Activated CD4-positive, alpha-beta T cell treated with anti-CD3 and anti-CD28 coated beads, Interleukin-2, amount 10 ng/mL, durations not matched to agents 7 days and 5 days (primary cell): Measurements from ENCODE around the gene TMEM170B. TPM values are rescaled to one million over a fixed set of nuclear protein-coding genes. Genes with fewer than 3 reads are reported as not detected.
"Not testable (repeated sequence)": the region's sequence is repeated elsewhere in the genome, so short reads cannot be mapped to it uniquely, and the experiment has no call there.

Experiments used
- CTCF ChIA-PET: fragments of 350-600 bp; sonication (Branson Sonifier 250); formaldehyde crosslinking; loops from one replicate; lab custom pipeline; 2021; ENCODE audit warnings: antibody characterized with exemption; lab: Charles Lee
- POLR2A ChIA-PET: fragments of 350-600 bp; sonication (Branson Sonifier 250); formaldehyde crosslinking; loops from one replicate; lab custom pipeline; 2021; ENCODE audit warnings: antibody characterized with exemption; lab: Charles Lee
- DNase-seq: peaks from one replicate; pipeline ENCODE4 v3.0.0-alpha.2; 2020
- H3K27ac Mint-ChIP-seq: one replicate; pipeline ENCODE4 v1.8.0; 2021; ENCODE audit warnings: mild to moderate bottlenecking, moderate library complexity, mixed read lengths
- H3K27me3 Mint-ChIP-seq: one replicate; pipeline ENCODE4 v1.8.0; 2021; ENCODE audit warnings: mixed read lengths
- H3K36me3 Mint-ChIP-seq: one replicate; pipeline ENCODE4 v1.8.0; 2021; ENCODE audit warnings: low read depth, mixed read lengths
- H3K4me1 Mint-ChIP-seq: one replicate; pipeline ENCODE4 v1.8.0; 2021; ENCODE audit warnings: mixed read lengths
- H3K4me3 Mint-ChIP-seq: one replicate; pipeline ENCODE4 v1.8.0; 2021; ENCODE audit warnings: mild to moderate bottlenecking, moderate library complexity, mixed read lengths
- H3K9me3 Mint-ChIP-seq: one replicate; pipeline ENCODE4 v1.8.0; 2021; ENCODE audit warnings: mixed read lengths
- total RNA-seq, 2 experiments: library from RNA; stranded (reverse); gene quantifications; one replicate each; pipeline ENCODE4 v1.2.3, GENCODE V29; 2021

TMEM170B gene
- total RNA-seq, 2 experiments from 2014 or later: 0.81 to 0.82 TPM

- peak; percentile 21 for DNase-seq
- no peaks in the 10 kb centered on the region for H3K9me3 Mint-ChIP-seq
- H3K4me3 Mint-ChIP-seq: peak overlapping the region; percentile 76
- H3K36me3 Mint-ChIP-seq: no peaks in the 10 kb centered on the region
- ChIA-PET CTCF (interaction anchor here (0.6 to 1.4 kb wide), 2 partner anchors 23 to 42 kb away, joined by 3 to 4 read pairs; no protein-coding TSS in a partner anchor), POLR2A (no interaction called here)
- H3K27ac Mint-ChIP-seq: peak overlapping the region; percentile 56
- peaks cover 14% of the 10 kb centered on the region for H3K4me1 Mint-ChIP-seq
- H3K27me3 Mint-ChIP-seq: peaks cover 32% of the 10 kb centered on the region
Measured at GRCh38 chr6:11538052-11538818, 686 bp downstream of the TMEM170B start.

- Mint-ChIP-seq H3K27ac (no peak overlapping the region), H3K36me3 (no peaks in the 10 kb centered on the region), H3K9me3 (no peaks in the 10 kb centered on the region), H3K4me3 (peak overlapping the region; percentile 76), H3K4me1 (peaks cover 14% of the 10 kb centered on the region), H3K27me3 (peaks cover 31% of the 10 kb centered on the region)
- POLR2A ChIA-PET: no interaction called here
- CTCF ChIA-PET: interaction anchor here (1.4 kb wide), 1 partner anchor 22 kb away, joined by 4 read pairs; no protein-coding TSS in a partner anchor
- DNase-seq: no peak
Measured at GRCh38 chr6:11538819-11539468, 1.4 kb downstream of the TMEM170B start.

- H3K4me3 Mint-ChIP-seq: no peak overlapping the region
Measured at GRCh38 chr6:11542863-11543262, 5.3 kb downstream of the TMEM170B start.

GRCh38 chr6:11543919-11544518 is 6.5 kb downstream of the TMEM170B start:
- Mint-ChIP-seq H3K36me3 (no peaks in the 10 kb centered on the region), H3K27ac (no peak overlapping the region), H3K4me3 (no peak overlapping the region), H3K4me1 (no peaks in the 10 kb centered on the region), H3K27me3 (peaks cover 11% of the 10 kb centered on the region), H3K9me3 (no peaks in the 10 kb centered on the region)
- no peak for DNase-seq
- CTCF ChIA-PET: interaction anchor here (0.7 kb wide), 1 partner anchor 400 kb away, joined by 3 read pairs; no protein-coding TSS in a partner anchor
- POLR2A ChIA-PET: no interaction called here

More at GRCh38 chr6:11542863-11543262, 5.3 kb downstream of the TMEM170B start:
- no peaks in the 10 kb centered on the region for H3K36me3 Mint-ChIP-seq
- ChIA-PET POLR2A (no interaction called here), CTCF (no interaction called here)
- no peak overlapping the region for H3K27ac Mint-ChIP-seq
- peaks cover 13% of the 10 kb centered on the region for H3K27me3 Mint-ChIP-seq
- DNase-seq: no peak
- peaks cover 5% of the 10 kb centered on the region for H3K4me1 Mint-ChIP-seq
- H3K9me3 Mint-ChIP-seq: no peaks in the 10 kb centered on the region

GRCh38 chr6:11547846-11548245 is 10.3 kb downstream of the TMEM170B start:
- H3K27me3 Mint-ChIP-seq, POLR2A ChIA-PET, H3K4me3 Mint-ChIP-seq, H3K27ac Mint-ChIP-seq, DNase-seq, H3K36me3 Mint-ChIP-seq, H3K4me1 Mint-ChIP-seq, H3K9me3 Mint-ChIP-seq, CTCF ChIA-PET: not testable (repeated sequence)

- H3K27me3 Mint-ChIP-seq, DNase-seq, H3K4me3 Mint-ChIP-seq, CTCF ChIA-PET, H3K9me3 Mint-ChIP-seq, H3K4me1 Mint-ChIP-seq, POLR2A ChIA-PET, H3K27ac Mint-ChIP-seq, H3K36me3 Mint-ChIP-seq: not testable (repeated sequence)
Measured at GRCh38 chr6:11548578-11548977, 11.0 kb downstream of the TMEM170B start.

GRCh38 chr6:11551053-11551452 is 13.5 kb downstream of the TMEM170B start:
- Mint-ChIP-seq H3K4me3 (no peak overlapping the region), H3K4me1 (no peaks in the 10 kb centered on the region), H3K27me3 (peaks cover 2% of the 10 kb centered on the region), H3K36me3 (no peaks in the 10 kb centered on the region), H3K9me3 (no peaks in the 10 kb centered on the region), H3K27ac (no peak overlapping the region)
- ChIA-PET CTCF (interaction anchor here (1.3 kb wide), 1 partner anchor 9 kb away, joined by 3 read pairs; no protein-coding TSS in a partner anchor), POLR2A (no interaction called here)
- no peak for DNase-seq

GRCh38 chr6:11552442-11552841 is 14.9 kb downstream of the TMEM170B start:
- no peak overlapping the region for H3K27ac Mint-ChIP-seq
- no peaks in the 10 kb centered on the region for H3K4me1 Mint-ChIP-seq
- ChIA-PET POLR2A (interaction anchor here (0.6 kb wide), 1 partner anchor 328 kb away, joined by 6 read pairs; no protein-coding TSS in a partner anchor), CTCF (no interaction called here)
- H3K36me3 Mint-ChIP-seq: no peaks in the 10 kb centered on the region
- H3K9me3 Mint-ChIP-seq: no peaks in the 10 kb centered on the region
- H3K4me3 Mint-ChIP-seq: no peak overlapping the region
- no peak for DNase-seq
- peaks cover 2% of the 10 kb centered on the region for H3K27me3 Mint-ChIP-seq

GRCh38 chr6:11553824-11554223 is 16.3 kb downstream of the TMEM170B start:
- Mint-ChIP-seq H3K36me3 (no peaks in the 10 kb centered on the region), H3K4me1 (no peaks in the 10 kb centered on the region), H3K9me3 (no peaks in the 10 kb centered on the region), H3K4me3 (no peak overlapping the region), H3K27me3 (peaks cover 2% of the 10 kb centered on the region), H3K27ac (no peak overlapping the region)
- CTCF ChIA-PET: no interaction called here
- POLR2A ChIA-PET: no interaction called here
- DNase-seq: no peak

GRCh38 chr6:11556309-11556708 is 18.8 kb downstream of the TMEM170B start:
- no peak for DNase-seq
- Mint-ChIP-seq H3K4me1 (no peaks in the 10 kb centered on the region), H3K36me3 (no peaks in the 10 kb centered on the region), H3K9me3 (no peaks in the 10 kb centered on the region), H3K27ac (no peak overlapping the region), H3K27me3 (peaks cover 2% of the 10 kb centered on the region), H3K4me3 (no peak overlapping the region)
- ChIA-PET POLR2A (no interaction called here), CTCF (interaction anchor here (0.6 kb wide), 1 partner anchor 31 kb away, joined by 3 read pairs; no protein-coding TSS in a partner anchor)

- no peak overlapping the region for H3K27ac Mint-ChIP-seq
- CTCF ChIA-PET: no interaction called here
- H3K4me3 Mint-ChIP-seq: no peak overlapping the region
- no peaks in the 10 kb centered on the region for H3K27me3 Mint-ChIP-seq
- POLR2A ChIA-PET: no interaction called here
- H3K4me1 Mint-ChIP-seq: no peaks in the 10 kb centered on the region
- H3K9me3 Mint-ChIP-seq: no peaks in the 10 kb centered on the region
- no peak for DNase-seq
- no peaks in the 10 kb centered on the region for H3K36me3 Mint-ChIP-seq
Measured at GRCh38 chr6:11563793-11564192, 26.2 kb downstream of the TMEM170B start.

GRCh38 chr6:11566609-11567008 is 29.1 kb downstream of the TMEM170B start:
- ChIA-PET CTCF (interaction anchor here (1.9 kb wide), 1 partner anchor 9 kb away, joined by 6 read pairs; no protein-coding TSS in a partner anchor), POLR2A (no interaction called here)
- H3K4me3 Mint-ChIP-seq: no peak overlapping the region
- H3K4me1 Mint-ChIP-seq: no peaks in the 10 kb centered on the region
- H3K27me3 Mint-ChIP-seq: no peaks in the 10 kb centered on the region
- no peak overlapping the region for H3K27ac Mint-ChIP-seq
- H3K36me3 Mint-ChIP-seq: no peaks in the 10 kb centered on the region
- no peak for DNase-seq
- H3K9me3 Mint-ChIP-seq: no peaks in the 10 kb centered on the region

- Mint-ChIP-seq H3K9me3 (no peaks in the 10 kb centered on the region), H3K27ac (no peak overlapping the region), H3K4me3 (no peak overlapping the region), H3K4me1 (no peaks in the 10 kb centered on the region), H3K27me3 (no peaks in the 10 kb centered on the region), H3K36me3 (no peaks in the 10 kb centered on the region)
- ChIA-PET POLR2A (no interaction called here), CTCF (interaction anchor here (0.6 kb wide), 1 partner anchor 331 kb away, joined by 3 read pairs; no protein-coding TSS in a partner anchor)
- no peak for DNase-seq
Measured at GRCh38 chr6:11571073-11571472, 33.5 kb downstream of the TMEM170B start.
